ENCODE data around the gene CDH23.

GRCh38 chr10:71461457-71461856, 64.7 kb downstream of the CDH23 start:
- TF ChIP-seq ZNF384 (IDR thresholded peaks at IDR 0.05) (no peak), SUZ12 (IDR thresholded peaks at IDR 0.05) (no peak), FOXM1 (IDR thresholded peaks at IDR 0.05; ENCODE audit: borderline replicate concordance) (no peak), SP1 (IDR thresholded peaks at IDR 0.05) (no peak), BHLHE40 (IDR thresholded peaks at IDR 0.05; ENCODE audit: borderline replicate concordance) (no peak), FOXA1 (IDR thresholded peaks at IDR 0.05) (no peak), TARDBP (IDR thresholded peaks at IDR 0.05) (no peak), ARNT (IDR thresholded peaks at IDR 0.05) (no peak), CTBP1 (IDR thresholded peaks at IDR 0.05; ENCODE audit: borderline replicate concordance) (no peak)

Data from HEK293T (cell line).